HCT116 (cell line): ENCODE measurements around the gene ZNF48. TPM values are rescaled to one million over a fixed set of nuclear protein-coding genes. Genes with fewer than 3 reads are reported as not detected.

Experiments
- ATAC-seq: fragments of 200-7000 bp; cut with Tn5 transposase; 2 replicates; pipeline ENCODE4 v1.9.1; 2020; ENCODE audit warnings: mild to moderate bottlenecking, moderate library complexity
- BruUV-seq: library from RNA; stranded (reverse); fragments of 400-500 nt; replicated peaks from 2 replicates; lab custom pipeline; 2021; lab: Mats Ljungman, UMichigan
- CTCF ChIA-PET: fragments of 300-600 bp; sonication (Branson Sonifier 250); formaldehyde crosslinking; loops from one replicate; lab custom pipeline; 2021; ENCODE audit warnings: antibody characterized with exemption; lab: Charles Lee
- POLR2A ChIA-PET: fragments of 300-600, 350-600 bp; sonication (Branson Sonifier 250); formaldehyde crosslinking; loops from one replicate; lab custom pipeline; 2021; ENCODE audit warnings: antibody characterized with exemption; lab: Charles Lee
- RAD21 ChIA-PET, 2 experiments: fragments of 300-600 bp; sonication (Branson Sonifier 250); formaldehyde crosslinking; loops; one replicate each; lab custom pipeline; 2023; ENCODE audit warnings: low total read pairs in 2 of 2; ENCODE audit not compliant: uncharacterized antibody in 2 of 2, unreplicated experiment in 2 of 2, low non-redundant PET in 1 of 2; lab: Charles Lee
- DNase-seq: peaks from one replicate; pipeline ENCODE4 v3.0.0-alpha.2; 2010; ENCODE audit warnings: low read depth, low spot score
- H2AFZ ChIP-seq: fragments of 200-600 bp; shearing (Covaris generic), sonication (generic); 2 replicates; pipeline ENCODE4 v1.6.1; 2017; ENCODE audit warnings: low read depth, mixed run types, mixed read lengths, antibody characterized with exemption, low read length; ENCODE audit not compliant: poor library complexity, severe bottlenecking
- H3K27ac ChIP-seq: 2 replicates; pipeline ENCODE4 v1.5.1; 2012; ENCODE audit warnings: low read depth, low read length
- H3K27me3 ChIP-seq: fragments of 200-600 bp; sonication (generic); 2 replicates; pipeline ENCODE4 v1.6.1; 2016; ENCODE audit warnings: mixed run types, low read length, mixed read lengths; ENCODE audit not compliant: insufficient read depth
- H3K36me3 ChIP-seq, 2 experiments: fragments of 200-500 bp in 1 of 2; fragments of 200-600 bp in 1 of 2; sonication (Bioruptor generic) in 1 of 2; sonication (generic) in 1 of 2; 2 replicates each; pipeline versions ENCODE4 v1.5.1 to v1.6.1; 2014 to 2016; ENCODE audit warnings: low read length in 2 of 2, inconsistent platforms in 1 of 2, mixed read lengths in 1 of 2, mixed run types in 1 of 2; ENCODE audit not compliant: insufficient read depth in 2 of 2, control insufficient read depth in 1 of 2
- H3K4me1 ChIP-seq, 2 experiments: fragments of 200-600 bp in 1 of 2; sonication (generic) in 1 of 2; 2 replicates each; pipeline versions ENCODE4 v1.5.1 to v1.6.1; 2012 to 2017; ENCODE audit warnings: low read length in 2 of 2, inconsistent platforms in 1 of 2, mild to moderate bottlenecking in 1 of 2, mixed read lengths in 1 of 2, mixed run types in 1 of 2, moderate library complexity in 1 of 2; ENCODE audit not compliant: insufficient read depth in 2 of 2, control insufficient read depth in 1 of 2
- H3K4me2 ChIP-seq: fragments of 200-600 bp; sonication (generic); 2 replicates; pipeline ENCODE4 v1.6.1; 2017; ENCODE audit warnings: mixed run types, low read length, mixed read lengths
- H3K4me3 ChIP-seq, 2 experiments: fragments of 200-600 bp in 1 of 2; sonication (generic) in 1 of 2; replicated peaks in 1 of 2; 2 replicates each; pipeline ENCODE4 v1.5.1; 2011 to 2016; ENCODE audit warnings: low read length in 2 of 2, control low read depth in 1 of 2, low read depth in 1 of 2, mild to moderate bottlenecking in 1 of 2, mixed read lengths in 1 of 2, mixed run types in 1 of 2
- H3K79me2 ChIP-seq: fragments of 200-600 bp; sonication (generic); 2 replicates; pipeline ENCODE4 v1.6.1; 2017; ENCODE audit warnings: mild to moderate bottlenecking, mixed run types, low read length, moderate library complexity, mixed read lengths; ENCODE audit not compliant: insufficient read depth
- H3K9ac ChIP-seq: fragments of 200-600 bp; sonication (generic); 2 replicates; pipeline ENCODE4 v1.6.1; 2016; ENCODE audit warnings: low read length, mixed read lengths
- H3K9me2 ChIP-seq: fragments of 200-600 bp; sonication (generic), shearing (Covaris generic); 2 replicates; pipeline ENCODE4 v1.6.1; 2017; ENCODE audit warnings: mixed run types, mild to moderate bottlenecking, moderate library complexity; ENCODE audit not compliant: insufficient read depth
- H3K9me3 ChIP-seq, 2 experiments: fragments of 200-500 bp in 1 of 2; fragments of 200-600 bp in 1 of 2; sonication (Bioruptor generic) in 1 of 2; sonication (generic) in 1 of 2; 2 replicates each; pipeline ENCODE4 v1.6.1; 2014 to 2017; ENCODE audit warnings: low read length in 2 of 2, mixed read lengths in 2 of 2, inconsistent platforms in 1 of 2, low read depth in 1 of 2, mild to moderate bottlenecking in 1 of 2, mixed run types in 1 of 2, moderate library complexity in 1 of 2; ENCODE audit not compliant: control insufficient read depth in 1 of 2, insufficient read depth in 1 of 2
- H4K20me1 ChIP-seq: fragments of 200-600 bp; sonication (generic), shearing (Covaris generic); 2 replicates; pipeline ENCODE4 v1.6.1; 2017; ENCODE audit warnings: mixed run types, mild to moderate bottlenecking, moderate library complexity; ENCODE audit not compliant: insufficient read depth
- CBX3 ChIP-seq: IDR thresholded peaks from 2 replicates; pipeline ENCODE4 v1.6.1; 2012; ENCODE audit warnings: low read depth
- CEBPB ChIP-seq: IDR thresholded peaks from 2 replicates; pipeline ENCODE4 v1.6.1; 2012; ENCODE audit warnings: low read depth
- EZH2 ChIP-seq: fragments of 200-600 bp; sonication (generic); IDR thresholded peaks from 2 replicates; pipeline ENCODE4 v1.6.1; 2017; ENCODE audit warnings: antibody characterized with exemption, mixed run types
- EZH2phosphoT487 ChIP-seq: fragments of 200-600 bp; IDR thresholded peaks from 2 replicates; pipeline ENCODE4 v1.6.1; 2018; ENCODE audit warnings: antibody characterized with exemption, borderline replicate concordance
- POLR2A ChIP-seq: IDR thresholded peaks from 2 replicates; pipeline ENCODE4 v1.7.0; 2011; ENCODE audit warnings: borderline replicate concordance; ENCODE audit not compliant: insufficient read depth, insufficient read length; ENCODE audit errors: extremely low read depth
- POLR2AphosphoS5 ChIP-seq: IDR thresholded peaks from 2 replicates; pipeline ENCODE4 v1.6.1; 2011; ENCODE audit warnings: mild to moderate bottlenecking, low read depth, low read length, moderate library complexity
- RAD21 ChIP-seq: IDR thresholded peaks from 2 replicates; pipeline ENCODE4 v1.6.1; 2012; ENCODE audit warnings: low read depth, mild to moderate bottlenecking
- SIN3A ChIP-seq: IDR thresholded peaks from 2 replicates; pipeline ENCODE4 v1.6.1; 2012; ENCODE audit warnings: low read depth
- SP1 ChIP-seq: IDR thresholded peaks from 2 replicates; pipeline ENCODE4 v1.6.1; 2012; ENCODE audit warnings: low read depth
- SRF ChIP-seq: IDR thresholded peaks from 2 replicates; pipeline ENCODE4 v1.6.1; 2012; ENCODE audit warnings: low read depth
- TCF7L2 ChIP-seq: IDR thresholded peaks from 2 replicates; pipeline ENCODE4 v1.7.0; 2011; ENCODE audit warnings: borderline replicate concordance, inconsistent platforms; ENCODE audit not compliant: insufficient read depth, insufficient read length; ENCODE audit errors: extremely low read depth
- YY1 ChIP-seq: IDR thresholded peaks from 2 replicates; pipeline ENCODE4 v1.6.1; 2011; ENCODE audit warnings: low read length, low read depth, moderate library complexity, mild to moderate bottlenecking; ENCODE audit not compliant: insufficient replicate concordance; ENCODE audit errors: extremely low read depth
- ZFX ChIP-seq: fragments of 450-650 bp; IDR thresholded peaks from 2 replicates; pipeline ENCODE4 v1.6.1; 2017
- ZNF274 ChIP-seq: fragments of 200-500 bp; sonication (Bioruptor generic); IDR thresholded peaks from 2 replicates; pipeline ENCODE4 v1.6.1; 2014; ENCODE audit warnings: mild to moderate bottlenecking, low read depth, low read length, inconsistent platforms
- intact Hi-C: fragments of 100-400 bp; cut with micrococcal nuclease; formaldehyde crosslinking; loops from 2 replicates; pipeline ENCODE4 v1.10.0; 2022
- total RNA-seq: library from RNA; stranded (reverse); gene quantifications from one replicate; pipeline ENCODE4 v1.2.1, GENCODE V29; 2021; ENCODE audit not compliant: unreplicated experiment
- TF ChIP-seq, protein P1 (sequence below), 3 experiments: fragments of 200-600 bp in 1 of 3; sonication (generic) in 1 of 3; IDR thresholded peaks in 2 of 3; conservative IDR thresholded peaks in 1 of 3; 2 replicates each; pipeline ENCODE4 v1.5.1; 2012 to 2017; ENCODE audit warnings: low read depth in 2 of 3, low read length in 2 of 3, antibody characterized with exemption in 1 of 3, borderline replicate concordance in 1 of 3, control low read depth in 1 of 3, mild to moderate bottlenecking in 1 of 3, mixed read lengths in 1 of 3, mixed run types in 1 of 3, moderate library complexity in 1 of 3; ENCODE audit not compliant: insufficient read depth in 1 of 3
- TF ChIP-seq, protein P2 (sequence below): IDR thresholded peaks from 2 replicates; pipeline ENCODE4 v1.6.1; 2012
- TF ChIP-seq, protein P3 (sequence below): IDR thresholded peaks from 2 replicates; pipeline ENCODE4 v1.6.1; 2012

ZNF48 gene
- total RNA-seq, 1 experiment from 2014 or later: 17.9 TPM

DNA sequence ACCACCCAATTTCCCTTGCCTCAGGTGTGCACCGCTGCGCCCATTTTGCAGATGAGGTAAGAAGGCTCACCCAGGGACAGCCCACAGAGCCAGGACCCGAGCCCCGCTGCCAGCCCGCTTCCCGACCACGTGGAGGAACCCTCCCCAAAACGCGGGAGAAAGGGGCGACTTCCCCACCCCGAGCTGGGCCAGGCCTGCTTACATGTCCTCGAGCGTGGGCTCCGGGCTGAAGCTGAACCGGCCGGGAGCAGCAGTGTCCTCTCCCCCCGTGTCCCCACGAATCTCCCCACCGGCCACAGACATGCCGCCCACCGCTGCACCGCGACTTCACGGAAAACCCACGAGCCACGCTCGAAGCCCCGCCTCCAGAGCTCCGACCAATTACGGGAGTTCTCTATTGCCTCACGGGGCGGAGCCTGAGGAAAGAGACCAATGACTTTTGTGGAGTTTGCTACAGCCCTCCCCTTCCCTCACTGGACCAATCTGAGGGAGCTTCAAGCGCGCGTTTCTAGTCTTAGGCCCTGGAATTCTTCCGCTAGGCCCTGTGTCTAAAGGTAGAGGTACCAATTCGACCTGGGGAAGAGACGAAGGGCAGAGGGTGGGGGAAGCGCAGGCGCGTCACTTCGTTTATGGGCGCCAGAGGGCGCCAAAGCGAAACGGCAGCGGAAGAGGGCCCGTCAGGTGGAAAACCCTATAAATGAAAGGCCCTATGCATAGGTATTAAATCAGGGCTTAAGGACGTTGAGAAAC is 34.6 kb downstream of the ZNF48 start, which contains the start of gene DCTPP1:
DCTPP1 (minus strand) TSS at position 353 of the 750 bp plus-strand sequence; CDS start at position 303, 50 bp downstream.
- intact Hi-C loops: loop anchor here (5.0 kb wide), 3 partner anchors 97 to 197 kb away; partner anchors contain the start of gene ZNF768
- Histone ChIP-seq H3K79me2 (peaks cover 48% of the 10 kb centered on the region), H3K9me3 (no peaks in the 10 kb centered on the region), H3K27ac (peak within 1 kb of the TSS; percentile 66), H3K4me1 (peaks cover 8 to 29% of the 10 kb centered on the region in 2 experiments), H3K9me2 (no peaks in the 10 kb centered on the region), H3K4me2 (peak within 1 kb of the TSS; percentile 89), H3K4me3 (peak within 1 kb of the TSS; percentile 89 to 94), H3K9ac (peak within 1 kb of the TSS; percentile 96), H2AFZ (peak within 1 kb of the TSS; percentile 12), H3K36me3 (peaks cover 6 to 25% of the 10 kb centered on the region in 2 experiments; a peak in 3 of 4 replicates), H4K20me1 (no peaks in the 10 kb centered on the region), H3K27me3 (no peaks in the 10 kb centered on the region)
- DNase-seq: peak; percentile 99
- RAD21 ChIA-PET: interaction anchor here (0.6 to 1.6 kb wide), 12 partner anchors 12 to 221 kb away, joined by 3 to 18 read pairs (median 4); partner anchors contain the start of genes CD2BP2 (in 1 of the 2), PRR14 (in 1 of the 2), ZNF688 (in 1 of the 2) and ZNF747 (in 1 of the 2)
- peak; percentile 94 for ATAC-seq
- CTCF ChIA-PET: interaction anchor here (0.6 to 2.4 kb wide), 44 partner anchors 10 to 524 kb away, joined by 3 to 52 read pairs (median 6); partner anchors contain the start of genes FBRS, PRR14, TBC1D10B and TBX6
- BruUV-seq: no TSS peak
- 0 out of 2 replicates have a peak, but pooled peaks have one; percentile 67 for TF ChIP-seq SIN3A
- TF ChIP-seq, protein P1, sequence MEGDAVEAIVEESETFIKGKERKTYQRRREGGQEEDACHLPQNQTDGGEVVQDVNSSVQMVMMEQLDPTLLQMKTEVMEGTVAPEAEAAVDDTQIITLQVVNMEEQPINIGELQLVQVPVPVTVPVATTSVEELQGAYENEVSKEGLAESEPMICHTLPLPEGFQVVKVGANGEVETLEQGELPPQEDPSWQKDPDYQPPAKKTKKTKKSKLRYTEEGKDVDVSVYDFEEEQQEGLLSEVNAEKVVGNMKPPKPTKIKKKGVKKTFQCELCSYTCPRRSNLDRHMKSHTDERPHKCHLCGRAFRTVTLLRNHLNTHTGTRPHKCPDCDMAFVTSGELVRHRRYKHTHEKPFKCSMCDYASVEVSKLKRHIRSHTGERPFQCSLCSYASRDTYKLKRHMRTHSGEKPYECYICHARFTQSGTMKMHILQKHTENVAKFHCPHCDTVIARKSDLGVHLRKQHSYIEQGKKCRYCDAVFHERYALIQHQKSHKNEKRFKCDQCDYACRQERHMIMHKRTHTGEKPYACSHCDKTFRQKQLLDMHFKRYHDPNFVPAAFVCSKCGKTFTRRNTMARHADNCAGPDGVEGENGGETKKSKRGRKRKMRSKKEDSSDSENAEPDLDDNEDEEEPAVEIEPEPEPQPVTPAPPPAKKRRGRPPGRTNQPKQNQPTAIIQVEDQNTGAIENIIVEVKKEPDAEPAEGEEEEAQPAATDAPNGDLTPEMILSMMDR (IDR thresholded peaks at IDR 0.05 in 2 of 3, conservative IDR thresholded peaks at IDR 0.05 in 1 of 3; ENCODE audit: borderline replicate concordance in 1 of 3, insufficient read depth in 1 of 3, low read depth in 2 of 3, low read length in 2 of 3): peak; percentile 79 to 94 (median 81)
- no peak for TF ChIP-seq EZH2
- peak; percentile 68 for TF ChIP-seq CBX3
- TF ChIP-seq, protein P2, sequence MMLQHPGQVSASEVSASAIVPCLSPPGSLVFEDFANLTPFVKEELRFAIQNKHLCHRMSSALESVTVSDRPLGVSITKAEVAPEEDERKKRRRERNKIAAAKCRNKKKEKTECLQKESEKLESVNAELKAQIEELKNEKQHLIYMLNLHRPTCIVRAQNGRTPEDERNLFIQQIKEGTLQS: no peak
- TF ChIP-seq TCF7L2: no peak
- TF ChIP-seq, protein P3, sequence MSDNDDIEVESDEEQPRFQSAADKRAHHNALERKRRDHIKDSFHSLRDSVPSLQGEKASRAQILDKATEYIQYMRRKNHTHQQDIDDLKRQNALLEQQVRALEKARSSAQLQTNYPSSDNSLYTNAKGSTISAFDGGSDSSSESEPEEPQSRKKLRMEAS: peak; percentile 92
- TF ChIP-seq POLR2A: peak; percentile 61
- TF ChIP-seq CEBPB: no peak
- peak; percentile 49 for TF ChIP-seq POLR2AphosphoS5
- TF ChIP-seq ZNF274: no peak
- no peak for TF ChIP-seq EZH2phosphoT487
- peak; percentile 73 for TF ChIP-seq YY1
- no peak for TF ChIP-seq SRF
- peak; percentile 89 for TF ChIP-seq RAD21
- TF ChIP-seq ZFX: 0 out of 2 replicates have a peak, but pooled peaks have one; percentile 79
- peak; percentile 89 for TF ChIP-seq SP1
- POLR2A ChIA-PET: interaction anchor here (0.5 to 1.6 kb wide), 17 partner anchors 12 to 507 kb away, joined by 3 to 15 read pairs (median 4); partner anchors contain the start of genes PRR14, SEPHS2, ZNF48 and ZNF689
